Keratinocyte (primary cell): Measurements from ENCODE around the gene NOS1AP. TPM values are rescaled to one million over a fixed set of nuclear protein-coding genes. Genes with fewer than 3 reads are reported as not detected.

ENCODE experiments used
- DNase-seq: peaks from one replicate; pipeline ENCODE4 v3.0.0-alpha.2; 2011; ENCODE audit warnings: low read depth, missing footprints, low spot score
- FAIRE-seq: peaks from 2 replicates; lab custom pipeline; 2011; peaks lifted over from hg19 to GRCh38; lab: Jason Lieb, UNC
- H2AFZ ChIP-seq: 2 replicates; pipeline ENCODE4 v1.6.0; 2012; ENCODE audit warnings: low read length, control low read depth, inconsistent platforms; ENCODE audit not compliant: control insufficient read depth
- H3K27ac ChIP-seq: 2 replicates; pipeline ENCODE4 v1.5.1; 2011; ENCODE audit warnings: low read length; ENCODE audit not compliant: control insufficient read depth, insufficient read depth
- H3K27me3 ChIP-seq: 3 replicates; pipeline ENCODE4 v1.6.0; 2011; ENCODE audit warnings: low read length; ENCODE audit not compliant: control insufficient read depth, insufficient read depth; ENCODE audit errors: extremely low read depth
- H3K36me3 ChIP-seq, 2 experiments: 2 replicates in 1 of 2; 3 replicates in 1 of 2; pipeline ENCODE4 v1.5.1; 2011; ENCODE audit warnings: low read length in 2 of 2, mild to moderate bottlenecking in 1 of 2; ENCODE audit not compliant: control insufficient read depth in 2 of 2, insufficient read depth in 2 of 2; ENCODE audit errors: extremely low read depth in 1 of 2
- H3K4me1 ChIP-seq: 3 replicates; pipeline ENCODE4 v1.5.1; 2011; ENCODE audit warnings: low read length; ENCODE audit not compliant: control insufficient read depth, insufficient read depth; ENCODE audit errors: extremely low read depth
- H3K4me2 ChIP-seq: 3 replicates; pipeline ENCODE4 v1.6.0; 2011; ENCODE audit warnings: low read depth, low read length; ENCODE audit not compliant: control insufficient read depth, insufficient read depth; ENCODE audit errors: extremely low read depth
- H3K4me3 ChIP-seq, 3 experiments: fragments of 200-600 bp in 1 of 3; sonication (generic) in 1 of 3; 2 replicates in 2 of 3; 3 replicates in 1 of 3; pipeline ENCODE4 v1.5.1; 2011 to 2016; ENCODE audit warnings: low read length in 3 of 3, mild to moderate bottlenecking in 3 of 3, control low read depth in 2 of 3, inconsistent platforms in 1 of 3, low read depth in 1 of 3, mixed read lengths in 1 of 3, mixed run types in 1 of 3, moderate library complexity in 1 of 3; ENCODE audit not compliant: control insufficient read depth in 2 of 3, insufficient read depth in 2 of 3; ENCODE audit errors: extremely low read depth in 1 of 3
- H3K79me2 ChIP-seq: 2 replicates; pipeline ENCODE4 v1.6.0; 2012; ENCODE audit warnings: low read length; ENCODE audit not compliant: control insufficient read depth, insufficient read depth
- H3K9ac ChIP-seq: 3 replicates; pipeline ENCODE4 v1.6.0; 2011; ENCODE audit warnings: low read length; ENCODE audit not compliant: control insufficient read depth, insufficient read depth; ENCODE audit errors: extremely low read depth
- H3K9me1 ChIP-seq: 3 replicates; pipeline ENCODE4 v1.6.0; 2011; ENCODE audit warnings: low read length; ENCODE audit not compliant: control insufficient read depth, insufficient read depth; ENCODE audit errors: extremely low read depth
- H3K9me3 ChIP-seq: 2 replicates; pipeline ENCODE4 v1.5.1; 2012; ENCODE audit warnings: low read depth, low read length; ENCODE audit not compliant: control insufficient read depth
- H4K20me1 ChIP-seq: 3 replicates; pipeline ENCODE4 v1.6.0; 2011; ENCODE audit warnings: low read length; ENCODE audit not compliant: control insufficient read depth, insufficient read depth; ENCODE audit errors: extremely low read depth
- EZH2 ChIP-seq: IDR thresholded peaks from one replicate; pipeline ENCODE4 v1.6.1; 2012; ENCODE audit warnings: inconsistent platforms, mild to moderate bottlenecking, low read length, moderate library complexity
- dilution Hi-C: fragments of 300-500 bp; cut with MboI; formaldehyde crosslinking; loops from one replicate; pipeline ENCODE4 v1.7.0; 2020; ENCODE audit warnings: low sequenced_read_pairs; ENCODE audit not compliant: extremely low pct_ligation_motif_present
- polyA plus RNA-seq, 5 experiments: library from polyadenylated mRNA; depleted of rRNA in 3 of 5; stranded (reverse) in 3 of 5; stranded (forward) in 1 of 5; unstranded in 1 of 5; fragments of >200 nt; gene quantifications; 1 replicate in 1 of 5; 2 replicates in 3 of 5; 3 replicates in 1 of 5; pipeline versions ENCODE4 v1.2.1 to v1.2.3, GENCODE V29; 2011 to 2012; ENCODE audit warnings: missing spikeins in 2 of 5, low read depth in 1 of 5, low replicate concordance in 1 of 5
- TF ChIP-seq, protein P1 (sequence below), 3 experiments: IDR thresholded peaks in 1 of 3; conservative IDR thresholded peaks in 1 of 3; optimal IDR thresholded peaks in 1 of 3; 2 replicates in 2 of 3; 3 replicates in 1 of 3; pipeline versions ENCODE3 to v1.5.1; 2011; ENCODE audit warnings: low read length in 3 of 3, mild to moderate bottlenecking in 3 of 3, moderate library complexity in 2 of 3, control low read depth in 1 of 3, inconsistent platforms in 1 of 3; ENCODE audit not compliant: insufficient read depth in 2 of 3; ENCODE audit errors: extremely low read depth in 1 of 3

The NOS1AP gene
- polyA plus RNA-seq, 1 donor (not counting 4 experiments of a cell fraction or from before 2014, with no cell fraction given): not detected

DNA sequence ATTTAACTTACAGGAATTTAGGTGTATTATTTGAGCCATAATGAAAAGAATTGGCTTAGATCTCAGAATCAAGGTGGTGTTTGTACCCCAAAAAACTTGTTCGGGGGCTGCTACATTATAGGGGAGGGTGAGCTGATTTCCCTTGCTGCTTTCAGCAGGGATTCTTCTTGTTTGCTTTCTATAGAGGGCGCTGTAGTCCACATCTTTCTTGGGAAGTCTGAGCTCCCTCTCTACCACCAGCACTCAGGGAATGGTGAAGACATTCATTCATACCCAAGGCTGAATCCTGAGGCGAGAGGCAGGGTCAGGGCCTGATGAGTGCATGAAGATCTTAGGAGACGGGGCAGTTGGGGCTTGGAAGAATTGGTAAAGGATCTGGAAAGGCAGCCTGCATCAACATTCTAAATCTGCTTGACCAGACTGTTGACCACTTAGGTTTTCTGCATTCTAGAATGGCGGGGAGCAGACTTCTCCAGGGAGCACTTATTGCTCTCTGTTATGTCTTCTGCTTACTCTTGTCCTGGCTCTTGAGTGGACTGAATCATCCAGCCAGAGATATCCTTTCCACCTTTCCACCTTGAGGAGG is 288.3 kb downstream of the NOS1AP start:
- FAIRE-seq (no peak), DNase-seq (no peak)
- Histone ChIP-seq H3K27me3 (peaks cover 3% of the 10 kb centered on the region), H3K9me3 (no peaks in the 10 kb centered on the region), H3K4me1 (no peaks in the 10 kb centered on the region), H3K4me2 (no peak overlapping the region), H4K20me1 (no peaks in the 10 kb centered on the region), H3K27ac (no peak overlapping the region), H3K9ac (no peak overlapping the region), H3K79me2 (no peaks in the 10 kb centered on the region), H2AFZ (no peak overlapping the region), H3K36me3 (no peaks in the 10 kb centered on the region), H3K9me1 (no peaks in the 10 kb centered on the region), H3K4me3 (no peak overlapping the region)
- dilution Hi-C loops: no loop called here
- TF ChIP-seq, protein P1, sequence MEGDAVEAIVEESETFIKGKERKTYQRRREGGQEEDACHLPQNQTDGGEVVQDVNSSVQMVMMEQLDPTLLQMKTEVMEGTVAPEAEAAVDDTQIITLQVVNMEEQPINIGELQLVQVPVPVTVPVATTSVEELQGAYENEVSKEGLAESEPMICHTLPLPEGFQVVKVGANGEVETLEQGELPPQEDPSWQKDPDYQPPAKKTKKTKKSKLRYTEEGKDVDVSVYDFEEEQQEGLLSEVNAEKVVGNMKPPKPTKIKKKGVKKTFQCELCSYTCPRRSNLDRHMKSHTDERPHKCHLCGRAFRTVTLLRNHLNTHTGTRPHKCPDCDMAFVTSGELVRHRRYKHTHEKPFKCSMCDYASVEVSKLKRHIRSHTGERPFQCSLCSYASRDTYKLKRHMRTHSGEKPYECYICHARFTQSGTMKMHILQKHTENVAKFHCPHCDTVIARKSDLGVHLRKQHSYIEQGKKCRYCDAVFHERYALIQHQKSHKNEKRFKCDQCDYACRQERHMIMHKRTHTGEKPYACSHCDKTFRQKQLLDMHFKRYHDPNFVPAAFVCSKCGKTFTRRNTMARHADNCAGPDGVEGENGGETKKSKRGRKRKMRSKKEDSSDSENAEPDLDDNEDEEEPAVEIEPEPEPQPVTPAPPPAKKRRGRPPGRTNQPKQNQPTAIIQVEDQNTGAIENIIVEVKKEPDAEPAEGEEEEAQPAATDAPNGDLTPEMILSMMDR (optimal IDR thresholded peaks at IDR 0.05 in 1 of 3, IDR thresholded peaks at IDR 0.05 in 1 of 3, conservative IDR thresholded peaks at IDR 0.05 in 1 of 3; ENCODE audit: extremely low read depth in 1 of 3, insufficient read depth in 2 of 3, low read length in 3 of 3): peak; percentile 57 to 67 (median 64)
- TF ChIP-seq EZH2: no peak

DNA sequence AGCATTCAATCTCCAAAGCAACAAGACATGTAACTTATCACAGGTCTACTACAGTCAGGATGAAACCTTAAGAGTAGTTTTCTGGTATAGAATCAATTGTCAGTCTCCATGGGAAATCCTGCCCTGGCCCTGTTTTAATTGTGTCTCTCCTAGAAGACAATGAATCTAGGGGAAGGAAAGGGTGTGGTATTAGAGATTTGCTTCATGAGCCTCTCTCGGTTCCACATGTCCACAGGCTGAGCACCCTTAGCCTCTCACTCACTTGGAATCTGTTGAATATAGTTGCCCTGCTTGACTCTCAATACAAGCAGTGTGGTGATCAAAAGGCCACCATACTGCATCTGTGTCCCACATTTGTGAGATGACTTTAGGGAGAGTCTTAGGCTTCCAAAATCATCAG is 289.4 kb downstream of the NOS1AP start:
- dilution Hi-C loops: no loop called here
- H3K4me2 ChIP-seq: no peak overlapping the region
- no peaks in the 10 kb centered on the region for H3K4me1 ChIP-seq
- no peak for DNase-seq
- no peak overlapping the region for H3K9ac ChIP-seq
- H3K4me3 ChIP-seq: no peak overlapping the region
- no peak overlapping the region for H3K27ac ChIP-seq
- no peaks in the 10 kb centered on the region for H3K79me2 ChIP-seq
- H3K9me1 ChIP-seq: no peaks in the 10 kb centered on the region
- FAIRE-seq: no peak
- no peak overlapping the region for H2AFZ ChIP-seq
- H3K36me3 ChIP-seq: no peaks in the 10 kb centered on the region
- TF ChIP-seq, protein P1 (optimal IDR thresholded peaks at IDR 0.05 in 1 of 3, IDR thresholded peaks at IDR 0.05 in 1 of 3, conservative IDR thresholded peaks at IDR 0.05 in 1 of 3; ENCODE audit: extremely low read depth in 1 of 3, insufficient read depth in 2 of 3, low read length in 3 of 3): no peak
- TF ChIP-seq EZH2: no peak
- H3K27me3 ChIP-seq: peaks cover 5% of the 10 kb centered on the region
- H4K20me1 ChIP-seq: no peaks in the 10 kb centered on the region
- H3K9me3 ChIP-seq: no peaks in the 10 kb centered on the region
